ENCODE results near the gene GPR137B. TPM values are rescaled to one million over a fixed set of nuclear protein-coding genes. Genes with fewer than 3 reads are reported as not detected.
A peak's percentile ranks its signal among the peaks of the same experiment; 100 is the strongest.

GPR137B gene
- total and polyA plus RNA-seq, 2 experiments from 2014 or later, result 4.5 to 11.1 TPM

GRCh38 chr1:236107121-236107907 lies 35.0 kb upstream of the GPR137B start (continued):
- TF ChIP-seq JUNB (IDR thresholded peaks at IDR 0.05; ENCODE audit: unreplicated experiment), result no peak
- TF ChIP-seq CTCF (conservative IDR thresholded peaks at IDR 0.05; ENCODE audit: low read depth in 2 of 2), result no peak
- no peak for TF ChIP-seq REST (IDR thresholded peaks at IDR 0.05; ENCODE audit: unreplicated experiment)
- no peak for TF ChIP-seq POLR2AphosphoS5 (IDR thresholded peaks at IDR 0.05; ENCODE audit: low read depth)
- no peak for TF ChIP-seq STAT1 (IDR thresholded peaks at IDR 0.05; ENCODE audit: unreplicated experiment)

DNA sequence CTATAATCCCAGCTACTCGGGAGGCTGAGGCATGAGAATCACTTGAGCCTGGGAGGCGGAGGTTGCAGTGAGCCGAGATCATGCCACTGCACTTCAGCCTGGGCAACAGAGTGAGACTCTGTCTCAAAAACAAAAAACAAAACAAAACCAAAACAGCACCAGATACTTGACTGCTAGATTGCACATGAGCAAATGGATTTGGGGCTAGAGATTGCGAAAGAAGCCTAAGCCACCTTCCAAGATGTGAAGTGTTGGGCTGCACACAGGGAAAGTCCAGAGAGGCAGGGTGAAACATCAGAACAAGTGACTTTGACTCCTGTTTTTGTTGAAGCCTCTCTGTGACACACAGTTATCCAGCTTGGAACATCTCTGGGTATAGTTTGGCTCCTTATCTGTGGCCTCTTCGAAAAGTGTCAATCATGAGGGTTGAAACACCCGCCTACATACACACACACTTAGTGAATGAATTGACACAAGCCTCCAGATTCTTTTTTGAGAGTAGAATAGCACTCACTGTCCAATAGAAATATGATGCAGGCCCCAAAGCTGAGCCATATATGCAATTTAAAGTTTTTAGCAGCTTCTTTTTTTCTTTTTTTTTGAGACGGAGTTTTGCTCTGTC lies 34.2 kb upstream of the GPR137B start:
- H3K27me3 Mint-ChIP-seq (ENCODE audit: insufficient read depth, low read depth, poor library complexity), result peaks cover 10% of the 10 kb centered on the region
- no peak for TF ChIP-seq POLR2AphosphoS5 (IDR thresholded peaks at IDR 0.05; ENCODE audit: low read depth)
- no peak for TF ChIP-seq ZNF114 (CRISPR knock-in tag; IDR thresholded peaks at IDR 0.05)
- TF ChIP-seq CTCF (conservative IDR thresholded peaks at IDR 0.05; ENCODE audit: low read depth in 2 of 2), result no peak
- no peak for TF ChIP-seq NANOG (IDR thresholded peaks at IDR 0.05; ENCODE audit: borderline replicate concordance)
- no peak for TF ChIP-seq STAT1 (IDR thresholded peaks at IDR 0.05; ENCODE audit: unreplicated experiment)
- no peak for TF ChIP-seq JUNB (IDR thresholded peaks at IDR 0.05; ENCODE audit: unreplicated experiment)
- TF ChIP-seq, protein P1, sequence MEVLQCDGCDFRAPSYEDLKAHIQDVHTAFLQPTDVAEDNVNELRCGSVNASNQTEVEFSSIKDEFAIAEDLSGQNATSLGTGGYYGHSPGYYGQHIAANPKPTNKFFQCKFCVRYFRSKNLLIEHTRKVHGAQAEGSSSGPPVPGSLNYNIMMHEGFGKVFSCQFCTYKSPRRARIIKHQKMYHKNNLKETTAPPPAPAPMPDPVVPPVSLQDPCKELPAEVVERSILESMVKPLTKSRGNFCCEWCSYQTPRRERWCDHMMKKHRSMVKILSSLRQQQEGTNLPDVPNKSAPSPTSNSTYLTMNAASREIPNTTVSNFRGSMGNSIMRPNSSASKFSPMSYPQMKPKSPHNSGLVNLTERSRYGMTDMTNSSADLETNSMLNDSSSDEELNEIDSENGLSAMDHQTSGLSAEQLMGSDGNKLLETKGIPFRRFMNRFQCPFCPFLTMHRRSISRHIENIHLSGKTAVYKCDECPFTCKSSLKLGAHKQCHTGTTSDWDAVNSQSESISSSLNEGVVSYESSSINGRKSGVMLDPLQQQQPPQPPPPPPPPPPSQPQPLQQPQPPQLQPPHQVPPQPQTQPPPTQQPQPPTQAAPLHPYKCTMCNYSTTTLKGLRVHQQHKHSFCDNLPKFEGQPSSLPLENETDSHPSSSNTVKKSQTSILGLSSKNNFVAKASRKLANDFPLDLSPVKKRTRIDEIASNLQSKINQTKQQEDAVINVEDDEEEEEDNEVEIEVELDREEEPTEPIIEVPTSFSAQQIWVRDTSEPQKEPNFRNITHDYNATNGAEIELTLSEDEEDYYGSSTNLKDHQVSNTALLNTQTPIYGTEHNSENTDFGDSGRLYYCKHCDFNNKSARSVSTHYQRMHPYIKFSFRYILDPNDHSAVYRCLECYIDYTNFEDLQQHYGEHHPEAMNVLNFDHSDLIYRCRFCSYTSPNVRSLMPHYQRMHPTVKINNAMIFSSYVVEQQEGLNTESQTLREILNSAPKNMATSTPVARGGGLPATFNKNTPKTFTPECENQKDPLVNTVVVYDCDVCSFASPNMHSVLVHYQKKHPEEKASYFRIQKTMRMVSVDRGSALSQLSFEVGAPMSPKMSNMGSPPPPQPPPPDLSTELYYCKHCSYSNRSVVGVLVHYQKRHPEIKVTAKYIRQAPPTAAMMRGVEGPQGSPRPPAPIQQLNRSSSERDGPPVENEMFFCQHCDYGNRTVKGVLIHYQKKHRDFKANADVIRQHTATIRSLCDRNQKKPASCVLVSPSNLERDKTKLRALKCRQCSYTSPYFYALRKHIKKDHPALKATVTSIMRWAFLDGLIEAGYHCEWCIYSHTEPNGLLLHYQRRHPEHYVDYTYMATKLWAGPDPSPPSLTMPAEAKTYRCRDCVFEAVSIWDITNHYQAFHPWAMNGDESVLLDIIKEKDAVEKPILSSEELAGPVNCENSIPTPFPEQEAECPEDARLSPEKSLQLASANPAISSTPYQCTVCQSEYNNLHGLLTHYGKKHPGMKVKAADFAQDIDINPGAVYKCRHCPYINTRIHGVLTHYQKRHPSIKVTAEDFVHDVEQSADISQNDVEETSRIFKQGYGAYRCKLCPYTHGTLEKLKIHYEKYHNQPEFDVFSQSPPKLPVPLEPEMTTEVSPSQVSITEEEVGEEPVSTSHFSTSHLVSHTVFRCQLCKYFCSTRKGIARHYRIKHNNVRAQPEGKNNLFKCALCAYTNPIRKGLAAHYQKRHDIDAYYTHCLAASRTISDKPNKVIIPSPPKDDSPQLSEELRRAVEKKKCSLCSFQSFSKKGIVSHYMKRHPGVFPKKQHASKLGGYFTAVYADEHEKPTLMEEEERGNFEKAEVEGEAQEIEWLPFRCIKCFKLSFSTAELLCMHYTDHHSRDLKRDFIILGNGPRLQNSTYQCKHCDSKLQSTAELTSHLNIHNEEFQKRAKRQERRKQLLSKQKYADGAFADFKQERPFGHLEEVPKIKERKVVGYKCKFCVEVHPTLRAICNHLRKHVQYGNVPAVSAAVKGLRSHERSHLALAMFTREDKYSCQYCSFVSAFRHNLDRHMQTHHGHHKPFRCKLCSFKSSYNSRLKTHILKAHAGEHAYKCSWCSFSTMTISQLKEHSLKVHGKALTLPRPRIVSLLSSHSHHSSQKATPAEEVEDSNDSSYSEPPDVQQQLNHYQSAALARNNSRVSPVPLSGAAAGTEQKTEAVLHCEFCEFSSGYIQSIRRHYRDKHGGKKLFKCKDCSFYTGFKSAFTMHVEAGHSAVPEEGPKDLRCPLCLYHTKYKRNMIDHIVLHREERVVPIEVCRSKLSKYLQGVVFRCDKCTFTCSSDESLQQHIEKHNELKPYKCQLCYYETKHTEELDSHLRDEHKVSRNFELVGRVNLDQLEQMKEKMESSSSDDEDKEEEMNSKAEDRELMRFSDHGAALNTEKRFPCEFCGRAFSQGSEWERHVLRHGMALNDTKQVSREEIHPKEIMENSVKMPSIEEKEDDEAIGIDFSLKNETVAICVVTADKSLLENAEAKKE (CRISPR knock-in tag; IDR thresholded peaks at IDR 0.05), result no peak

More for the DNA sequence above, 34.2 kb upstream of the GPR137B start:
- Histone ChIP-seq H3K9me2 (ENCODE audit: insufficient read depth) (no peaks in the 10 kb centered on the region), H3K27me3 (ENCODE audit: insufficient read depth) (no peaks in the 10 kb centered on the region), H3K4me3 (no peak overlapping the region), H3K36me3 (ENCODE audit: insufficient read depth) (no peaks in the 10 kb centered on the region), H3K4me2 (no peak overlapping the region), H4K20me1 (replicated peaks; ENCODE audit: insufficient read depth) (no peaks in the 10 kb centered on the region), H3F3A (replicated peaks; ENCODE audit: low read depth) (no peaks in the 10 kb centered on the region), H3K4me1 (ENCODE audit: insufficient read depth) (no peaks in the 10 kb centered on the region), H2AFZ (peak overlapping the region; percentile 52; the same call in 1 of the 2 replicates), H3K79me2 (replicated peaks; ENCODE audit: insufficient read depth) (no peaks in the 10 kb centered on the region), H3K27ac (ENCODE audit: low read depth) (no peak overlapping the region)
- no peaks in the 10 kb centered on the region for H3K36me3 Mint-ChIP-seq (ENCODE audit: low read depth)
- ATAC-seq (no peak), DNase-seq (ENCODE audit: low spot score) (no peak)
- H3K27ac Mint-ChIP-seq, result no peak overlapping the region
- H3K4me3 Mint-ChIP-seq, result no peak overlapping the region
- H3K9me3 Mint-ChIP-seq, result no peaks in the 10 kb centered on the region
- peaks cover 6% of the 10 kb centered on the region for H3K4me1 Mint-ChIP-seq
